Fibroblast of skin of back (primary cell): ENCODE data around the gene SMPD4.
"Not testable (repeated sequence)": the region's sequence is repeated elsewhere in the genome, so short reads cannot be mapped to it uniquely, and the experiment has no call there.

Experiments
- DNase-seq: peaks from one replicate; pipeline ENCODE4 v3.0.0-alpha.2; 2013

The SMPD4 gene

DNA sequence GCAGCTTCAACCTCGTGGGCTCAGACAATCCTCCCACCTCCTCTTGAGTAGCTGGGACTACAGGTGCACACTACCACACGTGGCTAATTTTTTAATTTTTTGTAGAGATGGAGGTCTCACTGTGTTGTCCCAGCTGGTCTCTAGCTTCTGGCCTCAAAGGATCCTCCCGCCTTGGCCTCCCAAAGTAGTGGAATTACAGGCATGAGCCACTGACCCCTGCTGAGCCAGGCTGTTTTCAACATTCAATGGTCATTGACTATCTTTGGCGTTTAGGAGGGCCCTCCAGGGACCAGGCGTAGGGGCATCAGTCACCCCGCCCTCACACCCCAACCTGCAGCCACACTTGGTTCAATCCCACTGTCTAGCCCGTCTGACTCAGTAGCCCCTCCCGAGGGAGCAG, 5.9 kb upstream of the SMPD4 start:
- no peak for DNase-seq

DNA sequence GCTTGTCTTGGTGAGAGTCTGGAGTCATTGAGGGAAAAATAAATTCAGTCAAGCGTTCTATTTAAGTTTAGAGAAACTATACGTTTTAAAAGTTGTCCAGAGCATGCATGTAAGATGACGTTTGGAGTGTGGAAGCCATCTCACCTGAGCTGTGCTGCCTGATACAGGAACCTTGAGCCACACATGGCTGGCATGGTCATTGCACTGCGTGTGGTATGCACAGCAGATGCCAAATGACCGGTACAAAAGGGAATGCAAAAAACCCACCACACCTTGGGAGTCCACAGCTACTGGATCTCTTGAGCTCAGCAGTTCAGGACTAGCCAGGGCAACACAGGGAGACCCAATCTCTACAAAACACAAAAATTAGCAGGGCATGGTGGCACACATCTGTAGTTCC, 5.0 kb upstream of the SMPD4 start:
- no peak for DNase-seq

DNA sequence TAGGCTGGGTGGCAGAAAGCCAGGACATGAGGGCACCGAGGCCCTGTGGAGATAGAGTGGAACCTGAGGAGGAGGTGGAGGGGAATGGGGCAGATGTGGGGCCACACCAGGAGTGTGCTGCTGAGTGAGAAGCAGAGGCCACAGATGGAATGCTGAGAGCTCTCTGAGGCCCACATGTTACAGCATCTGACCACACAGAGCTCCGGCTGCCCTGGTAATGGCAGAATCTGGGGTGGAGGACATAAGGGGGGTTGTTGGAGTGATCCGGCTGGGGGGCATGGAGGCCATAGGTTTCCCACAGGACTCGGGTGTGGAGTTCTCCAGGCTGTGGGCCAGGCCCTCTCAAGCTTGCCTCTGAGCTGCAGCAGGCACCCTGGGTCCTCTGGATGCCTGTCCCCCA, 4.5 kb upstream of the SMPD4 start:
- no peak for DNase-seq

DNA sequence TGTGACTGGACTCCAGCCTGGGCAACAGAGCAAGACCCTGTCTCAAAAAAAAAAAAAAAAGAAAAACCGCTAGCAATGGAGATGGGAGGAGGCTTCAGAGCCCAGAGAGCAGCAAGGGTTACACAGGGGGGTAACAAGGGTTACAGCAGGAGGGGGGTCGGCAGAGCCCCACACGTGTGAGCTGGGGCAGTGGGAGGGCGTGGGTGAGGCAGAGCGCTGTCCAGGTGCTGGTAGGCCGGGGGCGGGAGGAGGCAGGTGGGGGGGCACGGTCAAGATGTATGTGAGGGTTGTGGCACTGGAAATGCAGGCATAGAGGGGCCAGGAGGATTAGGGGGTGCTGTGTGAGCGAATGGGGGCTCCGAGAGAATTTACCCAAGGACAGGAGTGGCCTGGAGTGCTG, 4.0 kb upstream of the SMPD4 start:
- no peak for DNase-seq

DNA sequence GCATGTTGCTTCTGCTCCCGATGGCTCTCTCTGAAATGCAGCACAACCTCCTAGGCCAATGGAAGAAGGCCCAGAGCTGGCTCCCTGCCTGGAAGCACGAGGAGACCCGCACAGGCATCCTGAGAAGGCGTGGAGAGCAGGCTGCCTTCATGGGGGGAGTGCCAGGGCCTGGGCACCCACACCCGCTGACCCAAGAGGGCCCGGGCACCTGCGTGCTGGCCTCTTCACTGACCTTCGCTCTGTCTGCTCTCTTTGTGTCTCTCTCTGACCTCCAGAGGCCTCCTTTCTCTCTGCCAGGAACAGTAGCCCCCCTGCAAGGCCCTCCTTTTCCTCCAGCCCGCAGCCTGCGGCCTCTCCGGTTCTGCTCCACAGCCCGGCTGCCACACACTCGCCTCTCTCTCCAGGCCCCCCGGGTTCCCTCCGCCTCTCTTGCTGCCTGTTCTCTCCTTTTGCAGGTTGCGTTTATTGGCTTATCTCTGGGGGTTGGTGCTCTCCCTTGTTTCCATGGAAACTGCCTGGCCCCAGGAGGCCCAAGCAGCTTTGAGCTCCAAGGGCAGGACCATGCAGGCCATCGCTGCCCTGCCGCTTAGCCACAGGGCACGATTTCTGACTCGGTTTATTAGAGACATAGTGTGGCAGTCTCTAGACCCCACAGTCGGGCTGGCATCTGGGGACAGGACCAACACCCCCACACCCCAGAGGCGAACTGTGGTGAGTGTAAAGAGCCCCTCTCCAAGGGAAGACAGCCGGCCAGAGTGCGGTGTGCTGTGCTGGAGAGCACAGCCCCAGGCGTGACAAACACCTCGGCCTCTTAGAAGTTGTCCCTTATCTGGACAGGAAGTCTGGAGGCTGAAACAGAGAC, 2.3 kb upstream of the SMPD4 start:
- peak; percentile 25 for DNase-seq

DNA sequence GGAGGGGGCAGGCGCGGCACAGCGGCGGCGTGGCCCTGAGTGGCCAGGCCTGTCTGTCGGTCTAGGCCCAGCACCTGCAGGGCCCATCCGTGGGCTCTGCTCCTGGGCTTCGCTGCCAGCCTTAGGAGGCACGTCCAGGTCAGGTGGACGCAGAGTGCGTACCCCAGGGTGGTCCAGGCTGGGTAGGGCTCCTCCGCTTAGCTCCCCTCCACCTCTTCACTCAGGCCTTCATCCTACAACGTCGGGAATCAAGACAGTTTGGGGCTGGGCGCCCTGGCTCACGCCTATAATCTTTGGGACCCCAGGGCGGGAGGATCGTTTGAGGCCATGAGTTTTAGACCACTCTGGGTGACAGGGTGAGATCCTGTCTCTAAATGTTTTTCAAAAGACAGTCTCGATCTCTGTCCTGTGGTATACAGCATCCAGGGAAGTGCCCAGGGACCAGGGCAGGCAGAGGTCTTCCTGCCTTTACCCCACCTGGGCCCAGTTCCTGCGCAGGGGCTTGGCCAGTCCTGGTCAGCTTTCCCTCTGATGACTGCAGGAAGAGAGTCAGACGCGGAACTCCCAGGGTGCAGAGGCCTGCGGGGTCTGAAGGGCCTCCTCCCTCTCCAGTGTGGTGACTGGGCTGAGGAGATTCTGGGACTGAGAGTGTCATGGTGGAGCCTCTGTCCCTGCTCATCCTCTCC, 1.6 kb upstream of the SMPD4 start:
- DNase-seq: peak; percentile 15

DNA sequence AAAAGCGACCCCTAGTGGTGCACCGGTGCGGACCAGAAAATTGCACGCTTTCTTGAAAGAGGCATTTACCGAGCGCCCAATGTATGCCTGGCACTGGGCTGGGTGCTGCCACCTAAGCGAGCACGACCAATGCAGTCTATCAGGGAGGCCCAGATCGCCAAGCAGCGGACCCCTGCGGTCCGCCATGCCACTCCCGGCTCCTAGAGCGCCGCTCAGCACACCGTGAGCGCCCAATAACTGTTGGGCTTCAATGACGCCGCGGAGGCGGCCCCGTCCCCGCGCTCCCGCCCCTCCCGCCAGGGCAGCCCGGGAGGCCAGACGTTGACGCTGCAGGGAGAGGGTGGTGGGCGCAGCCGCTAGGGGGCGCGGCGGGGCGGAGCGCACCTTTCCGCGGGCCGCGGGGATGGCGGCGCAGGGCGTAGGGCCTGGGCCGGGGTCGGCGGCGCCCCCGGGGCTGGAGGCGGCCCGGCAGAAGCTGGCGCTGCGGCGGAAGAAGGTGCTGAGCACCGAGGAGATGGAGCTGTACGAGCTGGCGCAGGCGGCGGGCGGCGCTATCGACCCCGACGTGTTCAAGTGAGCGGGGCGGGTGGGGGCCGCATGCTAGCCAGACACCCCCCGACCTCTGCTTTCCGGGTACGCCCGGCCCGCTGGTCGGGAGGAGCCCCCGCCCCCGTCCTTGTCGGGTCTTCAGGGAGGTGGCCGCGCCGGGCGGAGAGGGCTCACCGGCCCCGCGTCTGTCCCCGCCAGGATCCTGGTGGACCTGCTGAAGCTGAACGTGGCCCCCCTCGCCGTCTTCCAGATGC, 679 bp upstream of the SMPD4 start, which contains the start of gene MZT2B:
MZT2B (plus strand) TSS at position 383 of the 803 bp plus-strand sequence; CDS start at position 404, 21 bp downstream.
- DNase-seq: peak; percentile 85

DNA sequence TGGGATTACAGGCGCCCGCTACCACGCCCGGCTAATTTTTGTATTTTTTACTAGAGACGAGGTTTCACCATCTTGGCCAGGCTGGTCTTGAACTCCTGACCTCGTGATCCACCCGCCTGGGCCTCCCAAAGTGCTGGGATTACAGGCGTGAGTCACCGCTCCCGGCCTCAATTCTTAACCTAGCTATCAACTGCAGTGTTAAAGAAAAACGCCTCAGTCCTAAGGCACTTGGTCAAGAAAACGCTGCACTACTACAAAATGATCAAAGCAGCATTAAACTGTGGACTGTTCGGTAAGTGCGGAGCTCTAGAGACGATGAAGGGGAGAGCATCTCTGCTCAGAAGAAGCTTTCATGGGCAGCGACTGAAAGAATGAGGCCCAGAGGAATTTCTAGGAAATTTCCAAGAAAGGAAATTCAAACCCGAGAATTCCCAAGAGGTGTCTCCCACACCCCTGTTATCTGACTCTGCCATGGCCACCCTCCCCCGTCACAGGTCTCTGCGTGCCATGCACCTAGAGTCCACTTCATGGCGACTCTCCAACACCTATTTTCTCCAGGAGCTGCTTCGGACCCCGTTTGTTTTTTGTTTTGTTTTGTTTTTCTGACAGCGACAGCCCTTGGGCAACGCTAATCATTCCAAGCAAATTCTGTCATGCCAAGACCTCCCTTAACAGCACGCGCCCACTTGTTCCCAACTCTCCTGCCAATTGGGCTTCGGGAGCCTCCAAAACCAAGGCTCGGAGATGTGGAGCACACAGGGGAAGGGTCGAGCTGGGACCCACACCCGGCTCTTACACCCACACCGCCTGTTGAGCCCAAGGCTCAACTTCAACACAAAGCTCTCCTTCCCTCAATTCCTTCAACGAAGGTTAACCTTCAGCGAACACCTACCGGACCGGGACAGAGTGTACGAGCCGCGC, 738 bp downstream of the SMPD4 start:
- peak; percentile 16 for DNase-seq

DNA sequence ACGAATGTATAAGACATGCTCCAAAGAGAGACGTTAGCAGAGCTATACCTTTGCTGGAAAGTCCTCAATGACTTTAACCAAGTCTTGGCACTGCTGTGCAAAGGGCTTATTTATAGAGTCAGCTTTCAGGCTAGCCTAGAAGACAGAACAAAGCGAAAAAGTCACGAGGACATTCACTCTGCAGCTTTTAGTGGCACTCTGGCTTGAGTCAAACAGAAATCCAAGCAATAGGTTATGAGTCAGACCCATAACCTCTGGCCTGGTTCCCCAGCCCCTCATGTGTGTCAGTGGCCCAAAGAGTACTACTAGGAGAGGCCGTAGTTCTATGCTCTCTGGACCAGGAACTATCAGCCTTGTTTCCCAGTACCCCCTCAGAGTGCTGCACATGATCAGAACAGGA, 6.5 kb downstream of the SMPD4 start:
- DNase-seq: not testable (repeated sequence)

DNA sequence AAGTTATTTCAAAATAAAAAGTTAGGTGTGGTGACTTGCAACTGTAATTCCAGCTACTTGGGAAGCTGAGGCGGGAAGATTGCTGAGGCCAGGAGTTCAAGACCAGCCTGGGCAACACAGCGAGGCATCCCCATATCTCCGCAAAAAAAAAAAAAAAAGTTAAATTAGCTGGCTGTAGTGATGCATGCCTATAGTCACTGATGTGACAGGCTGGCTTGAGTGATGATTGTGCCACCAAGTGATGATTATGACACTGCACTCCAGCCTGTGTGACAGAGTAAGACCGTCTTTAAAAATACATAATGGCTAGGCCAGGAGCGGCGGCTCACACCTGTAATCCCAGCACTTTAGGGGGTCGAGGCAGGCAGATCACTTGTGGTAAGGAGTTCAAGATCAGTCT, 11.5 kb downstream of the SMPD4 start:
- no peak for DNase-seq

DNA sequence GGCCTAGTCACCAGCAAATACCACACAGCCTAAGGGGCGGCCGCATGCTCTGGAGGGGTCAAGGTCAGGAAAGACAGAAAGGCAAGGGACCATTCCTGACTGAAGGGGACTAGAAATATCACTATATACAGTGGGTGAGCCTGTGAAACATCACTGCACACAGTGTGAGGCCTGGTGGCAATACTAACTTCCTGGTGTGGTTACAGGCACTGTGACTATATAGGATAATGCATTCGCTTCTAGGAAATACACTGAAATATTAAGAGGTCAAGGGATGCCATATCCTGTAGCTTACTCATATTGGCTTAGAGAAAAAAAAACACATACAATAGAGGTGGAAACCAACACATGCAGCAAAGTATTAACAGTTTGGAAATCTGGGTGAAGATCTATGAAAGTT, 12.2 kb downstream of the SMPD4 start:
- DNase-seq: not testable (repeated sequence)

DNA sequence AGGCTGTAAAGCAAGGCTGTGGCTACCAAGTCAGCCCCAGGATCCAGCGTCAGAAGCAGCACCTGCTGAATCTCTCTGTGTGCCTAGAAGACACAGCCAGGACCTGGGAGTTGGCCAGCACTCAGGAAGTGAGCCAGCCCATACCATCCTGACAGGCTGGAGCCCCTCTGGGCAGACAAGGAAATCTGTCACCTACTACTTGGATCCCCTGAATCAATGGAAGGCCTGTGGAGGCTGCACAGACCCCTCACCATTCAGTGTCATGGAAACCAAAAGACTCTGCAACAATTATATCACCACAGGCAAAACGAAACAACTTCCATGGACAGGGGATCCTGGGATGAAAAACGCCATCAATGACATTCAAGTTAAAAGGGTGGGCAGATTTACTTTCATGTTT, 14.8 kb downstream of the SMPD4 start:
- not testable (repeated sequence) for DNase-seq

DNA sequence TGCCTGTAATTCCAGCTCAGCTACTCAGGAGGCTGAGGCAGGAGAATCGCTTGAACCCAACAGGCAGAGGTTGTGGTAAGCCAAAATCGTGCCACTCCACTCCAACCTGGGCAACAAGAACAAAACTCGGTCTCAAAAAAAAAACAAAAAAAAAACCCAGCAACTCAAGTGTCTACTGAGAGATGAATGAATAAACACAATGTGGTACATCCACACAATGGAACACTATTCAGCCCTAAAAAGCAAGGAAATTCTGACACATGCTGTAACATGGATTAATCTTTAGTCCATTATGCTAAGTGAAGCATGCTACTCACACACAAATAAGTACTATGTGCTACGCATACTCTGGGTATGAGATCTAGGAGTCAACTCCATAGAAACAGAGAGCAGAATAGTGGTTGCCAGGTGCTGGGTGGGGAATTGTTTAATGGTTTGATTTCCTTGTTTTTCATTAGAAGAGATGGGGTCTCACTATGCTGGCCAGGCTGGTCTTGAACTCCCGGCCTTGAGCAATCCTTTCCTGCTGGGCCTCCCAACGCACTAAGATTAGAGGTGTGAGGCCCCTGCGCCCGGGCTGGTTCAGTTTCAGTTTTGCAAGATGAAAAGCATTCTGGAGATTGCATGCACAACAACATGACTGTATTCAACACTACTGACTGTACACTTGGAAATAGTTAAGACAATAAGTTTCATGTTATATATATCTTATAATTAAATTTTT, 15.9 kb downstream of the SMPD4 start:
- DNase-seq: no peak

DNA sequence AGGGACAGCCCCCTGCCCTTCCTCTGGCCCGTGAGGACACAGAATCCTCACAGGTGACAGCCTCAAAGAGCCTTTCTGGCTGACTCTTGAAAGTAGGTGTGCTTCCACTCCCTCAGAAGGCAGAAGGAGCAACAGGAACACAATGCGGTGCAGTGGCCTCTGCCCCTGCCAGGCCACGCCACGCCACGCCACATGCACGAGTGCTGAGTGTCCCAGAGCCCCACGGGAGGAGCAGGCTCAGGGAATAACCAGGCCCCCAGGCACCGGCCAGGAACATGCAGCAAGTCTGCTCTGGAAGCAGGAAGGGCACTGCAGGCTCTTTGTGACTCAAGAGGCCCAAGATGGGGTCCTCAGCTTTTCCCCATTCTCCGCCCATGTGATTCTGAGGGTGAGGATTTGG, 18.4 kb downstream of the SMPD4 start:
- no peak for DNase-seq

DNA sequence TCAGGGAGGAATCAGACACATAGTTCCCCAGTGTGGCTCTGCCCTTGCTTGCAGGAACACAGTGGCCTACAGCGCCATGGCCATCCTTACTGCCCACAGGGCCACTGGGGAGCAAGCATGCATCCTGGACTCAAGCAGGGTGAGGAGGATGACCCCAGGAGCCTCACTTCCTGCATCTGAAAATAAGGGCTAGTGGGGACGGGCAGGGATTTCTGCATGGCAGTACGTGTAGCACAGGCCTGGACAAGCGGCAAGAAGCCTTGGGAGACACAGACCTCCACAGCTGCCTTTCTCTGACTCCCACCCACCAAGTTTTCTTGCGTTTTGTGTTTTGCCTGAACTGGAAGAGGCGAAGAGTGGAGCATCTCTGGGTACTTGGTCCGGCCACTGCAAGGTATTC, 18.9 kb downstream of the SMPD4 start:
- not testable (repeated sequence) for DNase-seq

DNA sequence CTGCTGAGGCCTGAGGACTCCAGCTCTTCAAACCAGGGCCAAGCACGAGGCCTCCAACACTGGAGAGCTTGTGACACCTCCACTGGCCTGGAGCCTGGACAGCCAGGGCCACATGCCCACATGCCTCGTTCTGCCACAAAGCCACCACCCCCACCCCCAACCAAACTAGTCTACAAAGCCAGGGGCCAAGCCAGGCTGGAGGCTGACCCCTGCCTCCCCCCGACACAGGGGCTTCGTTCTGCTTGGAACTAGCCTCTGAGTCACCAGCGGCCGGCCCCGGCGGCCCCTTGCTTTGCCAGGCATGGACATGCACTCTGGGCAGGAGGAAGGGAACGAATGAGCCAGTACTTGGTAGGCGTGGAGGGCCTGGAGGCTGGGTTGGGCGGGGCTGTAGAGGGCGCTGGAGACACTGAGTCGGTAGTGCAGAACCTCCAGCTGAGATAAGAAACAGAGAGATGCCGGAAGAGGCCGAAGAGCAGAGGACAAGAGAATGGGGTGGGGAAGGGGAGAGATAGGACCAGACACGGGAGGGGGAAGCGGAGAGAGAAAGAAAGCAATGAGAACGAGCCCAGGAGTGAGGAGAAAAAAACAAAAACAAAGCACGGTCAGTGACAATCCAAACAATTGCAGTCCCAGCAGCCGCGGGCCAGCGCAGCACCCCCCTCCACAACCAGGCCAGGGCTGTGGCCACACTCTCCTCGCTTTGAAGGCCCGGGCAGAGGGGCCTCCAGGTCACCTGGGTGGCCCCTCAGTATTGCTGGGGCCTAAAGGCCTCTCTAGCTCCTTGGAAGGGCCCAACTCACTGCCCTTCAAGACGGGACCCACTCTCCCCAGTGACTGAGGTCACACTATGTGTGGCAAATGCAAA, 20.3 kb downstream of the SMPD4 start:
- DNase-seq: not testable (repeated sequence)

DNA sequence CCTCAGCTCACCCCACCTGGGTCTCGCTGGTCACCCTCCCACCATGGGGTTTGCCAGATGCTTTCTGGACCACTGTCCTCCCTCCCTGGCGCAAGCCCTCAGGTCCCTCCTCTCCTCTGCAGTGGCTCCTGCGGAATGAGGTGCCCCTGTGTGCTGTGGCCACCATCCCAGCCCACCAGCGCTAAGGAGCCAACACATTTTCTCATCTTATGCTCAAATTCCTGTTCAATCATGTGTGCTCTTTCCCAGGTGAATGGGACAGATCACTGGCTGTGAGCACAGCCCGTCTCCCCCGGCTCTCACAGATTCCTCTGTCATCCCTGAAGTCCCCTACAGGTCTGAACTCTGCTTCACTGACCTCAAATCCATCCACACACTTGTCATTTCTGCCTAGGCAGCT, 21.3 kb downstream of the SMPD4 start:
- no peak for DNase-seq

DNA sequence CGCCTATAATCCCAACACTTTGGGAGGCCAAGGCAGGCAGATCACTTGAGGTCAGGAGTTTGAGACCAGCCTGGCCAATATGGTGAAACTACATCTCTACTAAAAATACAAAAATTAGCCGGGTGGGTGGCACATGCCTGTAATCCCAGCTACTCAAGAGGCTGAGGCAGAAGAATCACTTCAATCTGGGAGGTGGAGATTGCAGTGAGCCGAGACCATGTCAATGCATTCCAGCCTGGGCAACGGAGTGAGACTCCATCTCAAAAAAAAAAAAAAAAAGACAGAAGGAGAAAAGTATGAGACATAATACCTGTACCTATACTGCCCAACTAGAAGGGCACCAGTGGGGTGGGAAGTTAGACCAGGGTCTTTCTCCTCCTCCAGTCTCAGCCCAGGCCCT, 22.0 kb downstream of the SMPD4 start:
- DNase-seq: not testable (repeated sequence)

DNA sequence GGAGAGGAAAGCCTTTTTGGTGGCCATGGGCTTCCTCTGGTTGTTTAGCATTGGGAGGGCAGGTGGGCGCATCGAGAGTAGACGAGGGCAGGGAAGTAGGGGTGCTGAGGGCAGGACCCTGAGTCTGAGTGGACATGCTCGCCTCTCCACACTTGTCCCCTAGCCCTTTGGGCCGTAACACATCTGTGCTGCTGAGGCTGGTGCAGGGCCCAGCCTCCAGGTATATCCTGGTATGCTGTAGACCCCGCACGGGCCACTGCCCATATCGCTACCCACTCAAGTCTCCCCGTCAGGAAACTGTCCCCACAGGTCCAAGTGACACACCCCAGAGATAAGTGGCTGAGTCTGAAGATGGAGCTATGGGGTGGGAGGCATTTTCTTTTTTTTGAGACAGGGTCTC, 22.8 kb downstream of the SMPD4 start:
- no peak for DNase-seq

DNA sequence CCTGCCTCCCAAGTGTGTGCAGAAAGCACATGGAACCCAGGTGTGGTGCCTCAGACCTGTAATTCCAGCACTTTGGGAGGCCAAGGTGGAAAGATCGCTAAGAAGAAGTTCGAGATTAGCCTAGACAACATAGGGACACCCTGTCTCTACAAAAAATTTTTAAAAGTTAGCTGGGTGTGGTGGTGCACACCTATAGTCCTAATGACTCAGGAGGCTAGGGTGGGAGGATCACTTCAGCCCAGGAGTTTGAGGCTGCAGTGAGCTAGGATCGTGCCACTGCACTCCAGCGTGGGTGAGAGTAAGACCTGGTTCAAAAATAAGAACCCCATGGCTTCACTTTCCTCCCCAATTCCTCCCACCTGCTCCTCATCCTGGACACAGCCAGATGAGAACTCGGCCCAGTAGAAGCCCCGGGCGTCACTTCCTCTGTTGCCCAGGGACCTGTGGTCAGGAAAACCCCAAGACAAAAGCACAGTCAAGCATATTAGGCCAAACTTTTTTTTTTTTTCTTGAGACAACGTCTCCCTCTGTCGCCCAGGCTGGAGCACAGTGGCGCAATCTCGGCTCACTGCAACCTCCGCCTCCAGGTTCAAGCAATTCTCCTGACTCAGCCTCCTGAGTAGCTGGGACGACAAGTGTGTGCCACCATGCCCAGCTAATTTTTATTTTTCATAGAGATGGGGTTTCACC, 23.4 kb downstream of the SMPD4 start:
- not testable (repeated sequence) for DNase-seq
